Measurements from ENCODE around the gene HELZ.

The HELZ gene

DNA sequence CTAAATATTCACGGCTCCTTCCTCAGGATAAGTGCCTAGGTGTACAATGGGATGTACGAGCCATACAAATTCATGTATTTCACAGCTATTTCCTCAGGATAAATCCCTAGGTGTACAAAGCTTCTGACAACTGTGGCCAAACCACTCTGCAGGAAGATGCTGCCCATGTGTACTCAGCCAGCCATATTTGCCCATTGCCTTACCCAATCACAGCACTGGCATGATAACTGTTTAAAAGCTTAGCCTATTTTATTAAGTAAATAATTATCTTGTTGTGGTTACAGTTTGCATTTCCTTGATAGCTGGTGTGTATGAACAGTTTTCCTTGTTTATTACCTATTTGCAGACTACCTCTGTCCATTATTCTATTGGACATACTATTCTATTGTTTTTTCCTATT is 165.5 kb downstream of the HELZ start:
- no peak for DNase-seq (ENCODE audit: low read depth in 2 of 2)

DNA sequence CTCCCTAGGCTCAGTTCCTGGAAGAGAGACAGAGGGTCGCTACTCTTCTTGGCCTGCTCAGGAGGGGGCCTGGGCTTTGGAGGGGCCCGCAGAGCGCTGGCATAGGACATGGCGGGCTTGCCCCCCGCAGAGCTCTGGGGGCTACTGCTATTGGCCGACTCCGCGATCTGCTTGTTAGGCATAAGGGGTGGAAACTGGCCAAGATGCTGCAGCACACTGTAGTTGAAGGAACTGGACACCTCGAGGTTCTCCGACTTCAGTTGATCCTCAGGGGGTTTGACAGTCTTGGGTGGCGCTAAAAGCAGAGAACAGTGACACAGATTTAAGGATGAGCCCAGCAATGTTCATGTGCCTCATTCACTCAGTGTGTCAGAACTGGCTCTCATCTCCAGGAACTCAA is 166.7 kb downstream of the HELZ start:
- no peak for DNase-seq (ENCODE audit: low read depth in 2 of 2)

DNA sequence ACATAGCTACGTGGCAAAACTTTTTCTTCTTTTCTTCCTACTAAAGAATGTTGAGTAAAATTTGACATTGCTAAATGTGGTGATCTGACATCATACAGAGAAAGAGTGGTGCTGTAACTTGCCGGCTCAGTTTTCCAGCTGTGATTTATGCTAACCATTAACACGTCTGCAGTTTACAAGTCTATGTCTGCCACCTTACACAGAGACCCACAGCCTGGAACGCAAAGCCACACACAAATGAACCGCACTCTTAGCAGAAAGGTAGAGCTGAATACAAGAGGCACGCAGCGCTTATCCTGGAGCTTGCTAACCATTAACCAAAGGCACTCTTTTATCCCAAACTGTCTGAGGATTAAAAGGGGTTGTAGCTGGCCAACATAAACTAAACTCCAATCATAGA is 168.7 kb downstream of the HELZ start:
- no peak for DNase-seq (ENCODE audit: low read depth in 2 of 2)

DNA sequence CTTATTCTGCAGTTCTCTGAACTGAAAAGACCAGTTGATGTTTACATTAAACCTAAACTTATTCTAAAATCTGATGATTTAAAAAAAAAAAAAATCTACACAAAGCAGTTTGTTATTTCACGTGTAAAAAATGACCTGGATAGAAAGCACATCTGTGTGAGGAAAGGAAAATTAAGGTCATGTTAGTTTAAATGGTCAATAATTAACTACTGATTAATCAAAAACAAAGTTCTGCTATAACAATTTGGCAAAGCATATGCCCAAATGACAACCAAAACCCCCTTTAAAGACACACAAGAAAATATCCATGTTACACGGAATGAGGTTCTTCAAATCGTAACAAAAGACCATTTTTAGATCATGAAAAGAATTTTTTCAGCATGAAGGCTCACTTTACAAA is 170.2 kb downstream of the HELZ start:
- DNase-seq (ENCODE audit: low read depth in 2 of 2) = no peak

DNA sequence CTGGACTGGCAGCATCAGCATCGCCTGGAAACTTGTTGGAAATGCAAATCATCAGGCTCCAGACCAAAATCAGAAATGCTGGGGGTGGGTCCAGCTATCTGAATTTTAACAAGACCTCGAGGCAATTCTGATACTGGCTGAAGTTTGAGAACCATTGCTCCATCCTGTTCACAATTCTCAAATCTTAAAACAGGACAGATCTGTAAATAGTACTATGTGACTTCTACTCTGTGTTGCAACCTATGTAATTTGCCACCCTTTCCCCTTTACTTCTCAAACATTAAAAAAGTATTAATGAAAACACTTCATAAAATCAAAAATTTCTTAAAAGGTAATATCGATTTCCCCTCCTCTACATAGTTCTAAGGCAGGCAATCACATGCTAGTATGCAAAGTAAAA is 172.1 kb downstream of the HELZ start:
- no peak for DNase-seq (ENCODE audit: low read depth in 2 of 2)

DNA sequence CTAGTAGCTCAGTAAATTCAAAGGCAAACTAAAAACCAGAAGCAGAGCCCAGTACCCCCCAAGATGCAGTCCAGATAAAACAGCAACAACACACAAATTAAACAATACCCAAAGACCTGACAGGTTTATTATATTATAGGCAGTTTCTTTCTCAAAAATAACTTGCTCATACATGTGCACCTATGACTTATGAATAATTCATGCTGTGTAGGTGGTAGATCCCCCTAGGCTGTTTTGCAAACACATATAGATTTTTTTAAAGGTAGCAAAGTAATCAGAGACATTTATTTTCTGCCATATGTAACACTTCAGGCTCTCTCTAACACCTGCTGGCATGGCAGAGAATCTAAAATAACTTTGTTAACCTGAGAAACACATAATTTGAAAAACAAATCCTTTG is 173.4 kb downstream of the HELZ start:
- DNase-seq (ENCODE audit: low read depth in 2 of 2) = no peak

DNA sequence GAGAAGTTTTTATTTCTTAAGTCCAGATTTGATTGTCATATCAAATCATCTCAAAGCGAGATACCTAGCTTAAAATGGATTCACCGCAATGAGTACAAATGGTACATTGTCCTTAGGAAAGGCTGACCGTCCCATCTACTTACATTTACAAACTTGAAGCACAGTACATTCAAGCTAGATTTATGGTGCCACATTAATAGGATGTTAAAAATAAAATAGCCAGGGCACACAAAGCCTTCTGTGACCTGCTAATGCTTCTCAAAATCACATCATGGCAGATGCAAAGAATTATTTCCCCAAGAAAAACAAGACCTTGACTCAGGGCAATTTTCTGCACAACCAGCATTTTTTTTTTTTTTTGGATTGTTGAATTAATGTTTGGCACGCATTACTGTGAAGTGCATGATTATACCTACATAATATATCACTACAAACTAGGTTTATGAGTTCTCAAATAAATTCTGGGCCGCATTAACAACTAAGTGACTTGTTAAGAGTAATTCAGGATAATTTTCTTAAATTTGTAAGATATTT is 175.3 kb downstream of the HELZ start:
- DNase-seq (ENCODE audit: low read depth in 2 of 2) = no peak

DNA sequence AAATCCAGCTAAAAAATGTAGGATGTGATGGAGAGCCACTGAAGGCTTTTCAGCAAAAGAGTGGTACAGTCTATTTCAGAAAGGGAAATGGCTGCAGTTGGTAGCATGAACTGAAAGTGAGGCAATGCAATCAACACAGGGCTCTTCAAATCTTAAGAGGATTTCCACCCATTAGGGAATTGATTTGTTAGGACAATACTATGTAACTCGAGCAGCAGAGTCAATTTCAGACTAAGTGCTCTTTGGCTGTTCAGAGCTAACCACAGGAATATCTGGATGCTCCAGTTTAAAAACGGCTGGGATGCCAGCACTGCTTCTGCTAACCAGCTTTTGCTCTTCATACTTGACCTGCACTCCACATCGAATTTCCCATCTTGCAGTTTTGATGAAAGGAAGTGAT is 176.0 kb downstream of the HELZ start:
- no peak for DNase-seq (ENCODE audit: low read depth in 2 of 2)

DNA sequence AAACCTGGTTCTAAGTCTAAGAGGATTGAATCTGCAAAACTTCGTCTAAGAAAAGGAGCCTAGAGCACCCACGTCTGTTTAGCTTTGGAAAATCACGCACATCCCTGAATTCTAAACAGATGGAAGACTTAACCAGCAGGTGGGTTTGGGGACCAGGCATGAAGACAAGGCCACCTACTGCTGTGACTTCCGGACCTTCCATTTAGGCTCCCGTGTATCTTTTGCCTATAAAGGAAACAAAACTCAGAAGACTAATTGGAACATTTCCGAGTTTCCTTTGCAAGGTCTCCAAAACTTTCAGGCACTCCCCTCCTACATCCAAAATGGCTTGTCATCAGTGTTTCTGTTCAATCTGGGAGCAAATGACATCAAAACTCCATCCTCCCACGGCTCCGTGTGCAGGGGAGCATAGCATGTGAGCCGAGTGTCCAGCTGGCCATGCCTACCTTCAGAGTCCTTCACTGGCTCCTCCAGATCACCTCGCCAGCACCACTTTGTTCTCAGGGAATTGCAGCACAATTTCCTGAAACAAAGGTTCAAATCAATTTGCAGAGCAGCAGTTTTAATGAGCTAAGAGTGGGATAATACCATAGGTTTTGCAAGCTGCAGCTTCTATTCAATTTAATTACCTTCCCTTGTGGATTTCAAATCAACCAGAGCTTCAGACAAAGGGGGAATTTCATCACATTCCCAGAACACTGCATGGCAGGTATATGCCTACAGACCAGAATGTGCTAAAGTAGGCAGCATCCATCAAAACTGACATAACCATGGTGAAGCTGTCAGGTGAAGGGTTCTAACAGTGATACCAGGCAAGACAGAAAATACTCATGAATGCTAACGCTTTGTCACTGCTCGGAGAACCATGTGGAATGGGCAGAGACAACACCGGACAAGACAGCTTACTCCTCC is 177.2 kb downstream of the HELZ start:
- no peak for DNase-seq (ENCODE audit: low read depth in 2 of 2)

DNA sequence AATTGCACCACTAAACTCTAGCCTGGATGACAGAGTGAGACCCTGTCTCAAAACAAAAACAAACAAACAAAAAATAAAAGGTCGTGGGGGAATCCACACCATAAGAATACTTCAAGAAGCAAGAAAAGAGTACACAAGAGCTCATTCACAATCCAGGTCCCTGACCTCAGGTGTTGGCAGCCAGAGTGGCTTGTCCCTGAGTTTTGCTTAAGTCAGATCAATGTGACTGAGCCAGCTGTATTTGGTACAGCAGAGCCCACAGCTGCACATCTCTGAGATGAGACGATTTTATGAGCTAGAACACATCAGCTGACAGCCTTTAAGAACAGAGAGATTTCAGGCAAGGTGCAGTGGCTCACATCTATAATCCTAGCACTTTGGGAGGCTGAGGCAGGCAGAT is 178.3 kb downstream of the HELZ start:
- DNase-seq (ENCODE audit: low read depth in 2 of 2) = no peak

DNA sequence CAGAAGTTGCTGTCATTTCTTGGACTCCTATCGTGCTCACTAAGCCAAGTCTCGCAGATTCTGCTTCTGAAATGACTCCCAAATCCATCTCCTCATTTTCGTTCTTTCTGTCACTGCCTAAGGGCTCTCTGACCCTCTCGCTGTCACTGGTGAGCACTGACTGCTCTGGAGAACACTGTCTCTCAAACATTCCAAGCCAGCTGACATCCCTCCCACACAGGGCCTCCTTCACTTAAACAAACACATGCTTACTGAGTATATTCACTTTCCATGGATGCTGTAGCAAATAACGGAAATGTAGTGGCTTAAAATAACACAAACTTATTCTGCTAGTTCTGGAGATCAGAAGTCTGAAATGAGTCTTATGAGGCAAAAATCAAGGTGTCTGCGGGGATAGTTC is 181.9 kb downstream of the HELZ start:
- DNase-seq (ENCODE audit: low read depth in 2 of 2) = no peak

DNA sequence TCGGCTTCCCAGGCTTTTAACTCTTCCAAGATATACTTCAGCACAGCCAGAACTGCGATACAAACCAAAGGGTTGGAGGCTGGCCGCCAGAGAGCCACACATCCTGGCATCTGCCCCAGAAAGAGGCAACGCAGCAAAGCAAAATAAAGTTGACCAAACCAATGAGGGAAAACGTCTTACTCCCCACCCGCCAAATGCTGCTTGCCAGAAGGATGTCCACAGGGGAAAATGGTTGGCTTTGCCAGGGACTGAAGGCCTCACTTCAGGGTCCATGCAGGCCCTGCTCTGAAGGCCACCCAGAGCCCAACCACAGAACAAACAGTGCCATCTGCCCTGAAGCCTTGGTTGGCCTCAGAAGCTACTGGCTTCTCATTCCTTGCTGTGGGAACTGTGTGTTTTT is 185.6 kb downstream of the HELZ start:
- no peak for DNase-seq (ENCODE audit: low read depth in 2 of 2)

DNA sequence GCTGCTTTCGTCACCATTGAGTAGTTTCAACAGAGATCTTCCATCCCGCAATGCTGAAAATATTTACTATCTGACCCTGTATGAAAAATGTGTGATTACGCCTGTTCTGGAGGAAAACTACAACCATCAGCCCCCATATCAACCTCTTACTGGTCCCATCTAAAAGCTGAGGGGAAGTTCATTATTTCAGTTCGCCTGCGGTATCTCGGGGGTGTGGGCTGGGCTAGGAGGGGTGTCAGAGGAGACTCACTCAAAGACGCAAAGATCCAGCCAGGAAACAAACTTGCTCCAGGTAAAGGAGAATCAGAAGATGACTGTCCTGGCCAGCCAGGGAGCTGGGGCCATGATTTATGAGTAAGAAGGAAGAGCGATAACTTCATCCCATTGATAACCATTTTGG is 187.0 kb downstream of the HELZ start:
- DNase-seq (ENCODE audit: low read depth in 2 of 2) = no peak

DNA sequence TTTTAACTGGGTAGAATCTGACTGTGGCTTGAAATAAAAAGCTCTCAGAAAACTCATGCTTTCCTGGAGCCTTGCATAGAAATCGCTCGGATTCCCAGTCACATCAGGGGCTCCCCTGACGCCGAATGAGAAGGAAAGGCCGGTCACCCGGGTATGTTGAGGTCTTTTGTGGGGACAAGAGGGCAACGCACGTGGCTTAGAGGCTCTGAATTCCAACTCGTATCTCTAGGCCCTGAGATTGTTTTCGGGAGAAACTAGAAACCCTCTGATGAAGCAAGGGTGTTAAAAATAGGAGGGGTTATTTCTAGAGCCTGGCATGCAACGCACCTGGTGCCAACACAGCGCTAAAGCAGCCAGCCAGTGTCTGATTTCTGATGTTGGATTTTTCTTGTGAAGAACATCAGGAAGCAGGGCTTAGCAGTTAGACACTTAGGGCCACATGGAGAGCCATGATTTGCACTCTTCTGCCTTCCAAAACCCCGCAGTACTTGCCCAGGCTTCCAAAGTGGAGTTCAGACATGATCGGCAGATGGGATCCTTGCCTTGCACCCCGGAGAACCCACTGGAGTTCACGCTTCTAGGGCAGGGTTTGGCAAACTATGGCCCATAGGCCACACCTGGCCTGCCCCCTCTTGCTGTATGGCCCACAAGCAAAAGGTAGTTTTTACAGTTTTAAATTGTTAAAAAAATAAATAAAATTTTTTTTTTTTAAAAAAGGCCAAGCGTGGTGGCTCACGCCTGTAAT is 188.1 kb downstream of the HELZ start:
- DNase-seq (ENCODE audit: low read depth in 2 of 2) = no peak

DNA sequence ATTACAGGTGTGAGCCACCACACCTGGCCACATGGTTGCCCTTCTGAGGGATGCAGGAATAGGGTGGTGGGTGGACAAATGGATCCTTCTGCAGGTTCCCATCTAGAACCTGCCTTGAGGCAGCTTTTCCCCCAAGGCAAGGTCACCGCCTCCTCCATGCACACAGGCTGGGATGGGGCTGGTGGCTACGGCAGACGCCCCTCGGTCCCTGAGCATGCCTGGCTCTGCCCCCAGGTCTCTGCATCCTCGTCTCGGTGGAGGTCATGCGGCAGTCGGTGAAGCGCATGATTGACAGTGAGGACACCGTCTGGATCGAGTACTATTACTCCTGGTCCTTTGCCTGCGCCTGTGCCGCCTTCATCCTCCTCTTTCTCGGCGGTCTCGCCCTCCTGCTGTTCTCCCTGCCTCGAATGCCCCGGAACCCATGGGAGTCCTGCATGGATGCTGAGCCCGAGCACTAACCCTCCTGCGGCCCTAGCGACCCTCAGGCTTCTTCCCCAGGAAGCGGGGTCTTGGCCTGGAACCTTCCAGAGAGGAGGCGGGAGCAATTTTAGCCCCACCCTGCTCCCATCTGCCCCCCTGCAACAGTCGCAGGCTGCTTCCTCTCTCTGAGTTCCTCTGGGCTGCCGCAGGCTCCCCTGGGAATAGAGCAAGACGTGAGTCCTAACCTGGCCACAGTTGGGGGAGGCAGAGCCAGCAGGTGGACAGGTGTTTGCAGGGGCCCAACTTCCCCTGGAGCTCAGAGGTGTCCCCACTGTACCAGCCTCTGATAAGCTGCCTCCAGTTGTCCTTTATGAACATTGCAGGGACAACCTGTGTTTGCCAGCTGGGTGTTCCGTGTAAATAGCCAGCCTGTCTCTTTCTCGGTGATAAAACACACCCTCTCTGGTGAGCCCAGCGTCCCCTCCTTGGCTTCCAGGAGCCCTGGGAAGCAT is 188.9 kb downstream of the HELZ start:
- DNase-seq (ENCODE audit: low read depth in 2 of 2) = no peak

DNA sequence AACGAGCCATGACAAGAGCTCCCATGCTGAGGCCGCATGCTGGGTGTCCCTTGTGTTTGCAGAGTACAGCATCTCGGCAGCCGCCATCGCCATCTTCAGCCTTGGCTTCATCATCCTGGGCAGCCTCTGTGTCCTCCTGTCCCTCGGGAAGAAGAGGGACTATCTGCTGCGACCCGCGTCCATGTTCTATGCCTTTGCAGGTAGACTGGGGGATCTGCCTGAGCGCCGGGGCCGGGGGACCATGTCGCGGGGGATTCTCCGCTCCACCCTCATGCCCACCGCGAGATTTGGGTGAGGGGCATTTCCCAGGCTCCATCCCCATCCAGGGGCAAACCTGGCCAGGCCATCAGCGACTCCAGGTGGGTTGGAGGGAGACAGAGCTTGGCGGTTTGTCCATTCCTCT is 190.0 kb downstream of the HELZ start:
- DNase-seq (ENCODE audit: low read depth in 2 of 2) = no peak

DNA sequence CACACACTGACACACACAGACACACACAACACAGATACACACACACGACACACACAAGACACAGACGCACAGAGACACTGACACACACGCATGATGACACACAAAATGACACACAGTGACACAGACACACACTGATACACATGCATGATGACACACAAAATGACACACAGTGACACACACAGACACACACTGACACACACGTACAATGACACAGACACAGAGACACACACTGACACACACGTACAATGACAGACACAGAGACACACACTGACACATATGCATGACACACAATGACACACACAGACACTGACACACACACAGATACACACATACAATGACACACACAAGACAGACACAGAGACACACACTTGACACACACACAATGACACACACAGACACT is 190.4 kb downstream of the HELZ start:
- DNase-seq (ENCODE audit: low read depth in 2 of 2) = no peak

DNA sequence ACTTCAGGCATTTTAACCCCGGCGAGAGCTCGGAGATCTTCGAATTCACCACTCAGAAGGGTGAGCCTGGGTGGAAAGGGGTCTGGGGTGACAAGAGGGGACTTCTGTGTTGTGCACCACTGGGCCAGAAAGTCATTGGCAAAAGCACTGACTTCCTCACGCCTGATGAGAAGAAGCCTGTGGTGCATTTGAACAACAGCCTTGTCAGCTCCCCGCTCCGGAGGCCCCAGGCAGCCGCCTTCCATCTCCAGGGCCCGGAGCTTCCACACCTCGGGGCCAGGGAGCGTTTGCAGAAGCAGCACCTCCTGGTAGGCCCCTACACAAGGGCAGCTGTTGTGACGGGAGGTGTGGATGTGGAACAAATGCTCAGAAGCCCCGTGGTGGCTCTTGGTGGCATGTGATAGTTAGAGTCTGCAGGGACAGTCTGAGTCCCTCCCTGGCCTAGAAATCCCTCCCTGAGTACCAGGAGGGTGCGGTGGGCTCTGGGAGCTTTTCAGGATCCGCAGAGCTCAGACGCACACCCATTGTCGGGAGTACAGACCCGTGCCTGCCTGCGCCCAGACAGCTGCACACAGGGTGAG is 190.9 kb downstream of the HELZ start:
- no peak for DNase-seq (ENCODE audit: low read depth in 2 of 2)

DNA sequence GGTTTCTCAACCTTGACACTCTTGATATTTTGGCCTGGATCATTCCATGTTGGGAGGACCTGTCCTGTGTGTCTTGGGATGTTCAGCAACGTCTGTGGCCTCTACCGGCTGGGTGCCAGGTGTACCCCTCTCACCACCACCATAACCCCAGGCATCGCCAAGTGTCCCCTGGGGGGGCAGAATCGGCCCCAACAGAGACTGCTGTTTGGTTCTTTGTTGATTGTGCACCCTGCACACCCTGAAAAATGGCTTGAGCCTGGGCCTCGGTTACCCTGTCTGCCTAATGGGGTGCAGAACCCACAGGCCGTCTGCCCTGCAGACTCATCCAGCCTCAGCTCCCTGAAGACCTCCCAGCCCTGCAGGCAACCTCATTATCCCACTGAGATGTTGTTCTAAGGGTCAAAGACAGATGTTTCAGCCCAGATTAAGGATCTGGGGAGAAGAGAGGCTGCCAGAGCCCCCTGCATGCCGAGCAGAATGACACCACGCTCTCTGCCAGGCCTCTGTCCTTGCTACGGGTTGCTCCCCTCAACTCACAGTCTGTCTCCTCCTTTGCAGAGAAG is 191.5 kb downstream of the HELZ start:
- DNase-seq (ENCODE audit: low read depth in 2 of 2) = no peak

DNA sequence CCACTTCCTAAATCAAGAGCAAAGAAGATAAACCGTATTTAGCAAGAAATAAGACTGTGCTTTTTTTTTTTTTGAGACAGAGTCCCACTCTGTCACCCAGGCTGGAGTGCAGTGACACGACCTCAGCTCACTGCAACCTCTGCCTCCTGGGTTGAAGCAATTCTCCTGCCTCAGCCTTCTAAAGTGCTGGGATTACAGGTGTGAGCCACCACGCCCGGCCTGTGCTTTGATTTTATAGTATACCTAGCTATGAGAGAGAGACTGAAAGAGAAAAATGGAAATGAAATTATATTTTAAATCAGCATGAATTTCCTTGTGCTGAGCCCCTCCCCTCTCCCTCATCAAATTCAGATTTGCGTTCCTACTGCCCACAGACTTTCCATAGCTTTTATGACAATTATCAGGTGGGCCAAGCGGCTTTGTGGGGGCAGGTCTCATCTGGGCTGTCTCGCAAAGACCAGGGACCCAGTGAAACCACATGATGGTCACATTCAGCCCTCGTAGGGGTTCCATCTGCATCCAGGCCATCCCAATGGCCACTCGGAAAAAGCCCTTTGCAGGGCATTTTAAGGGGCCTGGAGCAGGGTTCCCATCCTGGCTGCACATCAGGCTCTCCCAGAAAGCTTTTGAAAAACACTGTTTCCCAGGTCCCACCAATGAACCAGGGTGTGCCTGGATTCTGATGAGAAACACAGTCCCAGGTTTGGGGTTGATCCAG is 192.1 kb downstream of the HELZ start:
- DNase-seq (ENCODE audit: low read depth in 2 of 2) = no peak

DNA sequence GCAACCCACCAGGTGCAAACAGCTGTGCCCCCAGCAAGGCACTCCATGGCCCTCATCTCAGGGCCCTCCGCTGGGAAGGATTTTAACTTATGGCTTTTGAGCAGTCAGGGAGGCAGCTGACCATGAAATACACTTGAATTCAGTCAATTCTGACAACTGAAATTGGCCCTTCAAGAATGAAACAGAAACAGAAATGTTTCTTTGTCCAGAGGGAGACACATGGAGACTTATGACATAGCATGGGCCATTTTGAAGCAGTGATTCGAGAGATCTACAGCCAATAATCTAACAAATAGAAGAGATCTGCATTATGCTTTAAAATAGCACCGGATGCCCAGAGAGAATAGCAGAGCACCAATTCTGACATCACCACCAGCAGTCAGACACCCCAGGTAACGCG is 193.2 kb downstream of the HELZ start:
- DNase-seq (ENCODE audit: low read depth in 2 of 2) = no peak
